Esophagus squamous epithelium (tissue), 4 donors: ENCODE results near the gene SH3RF2.

Source experiments
- CTCF ChIP-seq, 6 experiments: fragments of 450-650 bp in 4 of 6; fragments of 200-600 bp in 2 of 6; sonication (generic) in 2 of 6; IDR thresholded peaks; one replicate each; pipeline ENCODE4 v1.5.1; 2016 to 2019; ENCODE audit warnings: antibody characterized with exemption in 6 of 6, mild to moderate bottlenecking in 4 of 6, moderate library complexity in 4 of 6
- POLR2A ChIP-seq, 4 donors: fragments of 450-650 bp; IDR thresholded peaks; one replicate each; pipeline ENCODE4 v1.6.1; 2017; ENCODE audit warnings: antibody characterized with exemption in 4 of 4, mild to moderate bottlenecking in 4 of 4, moderate library complexity in 3 of 4

DNA sequence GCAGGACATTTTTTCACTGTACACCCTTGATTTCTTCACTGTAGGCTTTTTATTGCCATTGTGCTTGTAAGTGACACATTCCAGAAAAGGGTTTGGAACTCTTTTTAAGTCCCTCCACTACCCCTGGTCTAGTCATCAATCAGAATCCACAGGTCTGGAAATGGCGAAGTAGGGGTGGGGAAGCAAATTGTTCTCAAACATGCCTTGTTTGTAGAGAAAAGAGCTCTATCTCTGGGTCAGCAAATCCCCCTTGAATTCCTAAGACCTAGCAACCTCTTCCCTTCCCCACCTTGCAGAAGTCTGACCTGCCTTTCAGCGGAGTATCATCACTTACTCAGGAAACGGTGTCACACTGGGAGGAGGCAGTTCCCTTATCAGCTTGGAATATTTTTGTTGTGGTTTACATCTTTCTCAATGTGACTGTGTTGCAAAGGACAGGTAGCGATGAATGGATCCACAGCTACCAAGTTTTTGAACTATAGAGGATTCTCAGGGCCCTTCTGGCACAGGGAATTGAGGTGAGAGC, 3.2 kb downstream of the SH3RF2 start:
- TF ChIP-seq CTCF (IDR thresholded peaks at IDR 0.05) (no peak), POLR2A (IDR thresholded peaks at IDR 0.05) (no peak)
